Activated CD8-positive, alpha-beta memory T cell treated with anti-CD3 and anti-CD28 coated beads, Interleukin-2, amount 50 U/mL, for 4 hours (primary cell): ENCODE results near the gene UQCRC2.
"Not testable (repeated sequence)": the region's sequence is repeated elsewhere in the genome, so short reads cannot be mapped to it uniquely, and the experiment has no call there.

Experiments used
- DNase-seq: peaks from one replicate; pipeline ENCODE4 v3.0.0-alpha.2; 2020

Gene UQCRC2

DNA sequence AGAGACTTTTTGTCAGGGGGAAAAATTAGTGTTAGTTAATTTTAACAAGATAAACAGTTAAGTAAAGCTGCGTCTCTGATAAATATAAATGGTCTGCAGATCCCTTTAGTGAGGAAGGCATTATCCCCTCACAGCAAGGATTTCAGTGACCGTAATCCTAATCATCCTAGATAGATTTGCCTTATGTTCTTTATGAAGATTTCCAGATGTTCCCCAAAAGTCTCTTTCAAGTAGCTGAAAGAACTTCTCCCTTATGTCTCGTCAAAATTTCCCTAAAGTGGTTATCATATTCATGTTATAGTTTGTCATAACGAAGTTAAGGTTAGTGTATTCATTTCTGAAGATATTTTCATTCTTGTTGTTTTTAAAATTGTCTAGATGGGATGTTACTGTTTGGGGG, 60.3 kb downstream of the UQCRC2 start:
- DNase-seq: no peak

DNA sequence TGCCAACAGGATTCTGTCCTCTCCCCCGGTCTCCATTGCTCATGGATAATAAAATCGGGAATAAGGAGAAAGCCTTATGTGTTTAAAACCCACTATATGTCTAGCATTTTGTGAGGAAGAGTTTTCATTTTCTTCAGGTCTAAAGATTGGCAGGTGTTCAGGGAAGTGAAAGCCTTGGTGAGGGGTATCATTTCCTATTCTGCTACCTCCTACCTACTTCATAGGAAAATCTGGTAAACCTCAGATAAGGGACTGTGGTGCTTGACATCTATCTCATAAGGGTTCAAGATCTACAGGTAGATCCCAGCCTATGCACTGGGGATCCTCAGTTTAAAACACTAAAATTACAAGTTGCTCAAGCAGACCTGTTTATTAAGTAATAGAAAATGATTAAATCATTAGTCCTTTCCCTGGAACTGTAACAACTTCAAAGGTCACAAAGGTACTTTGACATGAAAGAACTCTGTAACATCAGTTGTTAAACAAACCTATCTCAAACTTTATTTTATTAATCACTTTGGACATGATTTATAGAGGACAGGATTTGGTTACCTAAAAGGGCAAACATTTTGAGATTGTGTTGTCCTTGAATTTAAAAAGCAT, 61.2 kb downstream of the UQCRC2 start:
- DNase-seq: no peak

DNA sequence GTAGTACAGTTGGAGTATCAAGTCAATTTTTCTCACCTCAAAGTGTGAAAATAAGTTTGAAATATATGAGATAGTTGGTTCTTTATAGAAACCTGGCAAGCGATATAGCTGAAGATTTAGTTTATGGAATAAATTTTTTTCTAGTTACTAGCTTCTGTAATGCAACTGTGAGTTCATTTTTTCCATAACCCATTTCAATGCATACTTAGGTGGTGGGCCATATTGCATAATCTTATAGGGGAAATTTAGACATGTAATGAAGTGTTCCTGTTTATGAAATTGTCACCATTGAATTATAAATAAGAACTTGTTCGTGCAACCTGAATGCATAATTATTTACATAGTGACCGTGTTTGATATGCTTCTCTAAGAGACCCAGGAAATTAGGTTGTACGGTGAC, 63.8 kb downstream of the UQCRC2 start:
- DNase-seq: no peak

DNA sequence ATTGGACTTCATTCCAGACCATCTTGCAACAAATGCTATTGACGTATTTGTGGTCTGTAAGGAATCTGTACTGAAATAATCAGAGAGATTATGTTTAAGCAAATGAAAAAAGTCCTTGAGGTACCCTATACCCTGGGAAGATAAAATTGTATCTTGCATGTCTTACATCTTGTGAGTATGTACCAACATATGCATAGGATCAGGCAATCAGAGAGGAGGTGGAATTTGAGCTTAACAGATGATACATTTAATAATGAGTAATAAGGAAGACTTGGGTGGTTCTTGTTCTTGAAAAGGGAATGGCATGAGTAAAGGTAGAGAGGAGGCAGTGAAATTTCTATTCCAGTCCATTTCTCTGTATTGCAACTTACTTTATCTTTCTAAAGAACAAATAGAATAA, 65.4 kb downstream of the UQCRC2 start:
- no peak for DNase-seq

DNA sequence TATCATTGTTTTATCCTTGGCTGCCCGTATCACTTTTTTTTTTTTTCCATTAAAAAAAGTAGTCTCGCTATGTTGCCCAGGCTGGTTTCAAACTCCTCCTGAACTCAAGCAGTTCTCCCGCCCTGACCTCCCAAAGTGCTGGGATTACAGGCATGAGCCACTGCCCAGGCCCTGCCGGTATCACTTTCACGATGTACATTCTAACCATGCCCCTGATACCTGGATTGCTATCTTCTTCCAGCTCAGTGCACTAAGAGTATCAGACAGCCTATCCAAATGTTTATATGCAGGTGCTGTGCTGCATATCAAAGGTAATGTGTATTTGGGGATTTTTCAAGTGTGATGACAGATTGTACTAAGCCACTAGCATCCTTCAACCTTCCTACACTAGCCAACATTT, 69.0 kb downstream of the UQCRC2 start:
- DNase-seq: no peak

DNA sequence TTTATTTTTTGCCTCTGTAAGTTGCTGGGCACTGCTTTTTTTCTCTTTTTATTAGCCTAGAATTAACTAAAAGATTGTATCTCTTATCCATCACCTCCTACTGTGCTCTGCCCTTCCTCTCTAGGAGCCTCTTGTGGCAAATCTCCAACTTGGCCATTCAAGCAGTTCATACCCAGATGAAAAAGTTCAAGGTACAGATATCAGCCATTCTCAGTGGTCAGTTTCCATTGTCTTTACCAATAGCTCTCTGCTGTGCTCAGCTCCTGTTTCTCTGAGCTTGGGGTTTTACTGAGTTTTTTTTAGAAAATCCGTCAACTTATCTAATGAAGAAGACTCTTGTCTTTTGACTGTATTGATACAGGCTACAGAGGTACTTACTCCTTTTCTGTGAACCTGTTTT, 70.3 kb downstream of the UQCRC2 start:
- DNase-seq: no peak

DNA sequence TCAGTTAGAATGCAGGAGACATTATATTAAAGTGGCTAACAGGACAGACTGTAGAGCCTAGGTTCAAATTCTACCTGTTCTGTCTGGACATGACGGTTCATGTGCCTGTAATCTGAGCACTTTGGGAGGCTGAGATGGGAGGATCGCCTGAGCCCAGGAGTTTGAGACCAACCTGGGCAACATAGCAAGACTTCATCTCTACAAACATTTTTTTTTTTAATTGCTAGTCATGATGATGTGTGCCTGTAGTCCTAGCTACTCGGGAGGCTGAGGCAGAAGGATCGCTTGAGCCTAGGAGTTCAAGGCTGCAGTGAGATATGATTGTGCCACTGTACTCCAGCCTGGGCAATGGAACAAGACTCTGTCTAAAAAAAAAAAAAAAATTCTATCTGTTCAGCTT, 71.6 kb downstream of the UQCRC2 start:
- not testable (repeated sequence) for DNase-seq

DNA sequence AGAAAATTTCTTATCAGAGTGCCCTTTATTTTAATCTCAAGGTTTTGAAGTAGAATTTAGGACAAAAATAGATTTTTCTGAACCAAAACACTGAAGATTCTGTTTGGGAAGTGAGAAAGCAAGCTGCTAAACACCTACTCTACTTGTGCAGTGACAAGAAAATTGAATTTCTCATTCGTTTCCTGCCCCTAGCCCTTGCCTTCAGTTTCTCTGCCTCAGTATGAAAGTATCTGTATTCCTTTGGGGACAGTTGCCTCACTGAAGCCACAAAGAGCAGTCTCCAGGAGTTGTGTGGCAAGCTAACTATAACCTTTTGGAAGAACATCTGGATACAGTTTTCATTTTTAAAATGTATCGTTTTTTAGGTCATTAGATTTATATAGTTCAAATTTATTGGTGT, 74.5 kb downstream of the UQCRC2 start:
- no peak for DNase-seq

DNA sequence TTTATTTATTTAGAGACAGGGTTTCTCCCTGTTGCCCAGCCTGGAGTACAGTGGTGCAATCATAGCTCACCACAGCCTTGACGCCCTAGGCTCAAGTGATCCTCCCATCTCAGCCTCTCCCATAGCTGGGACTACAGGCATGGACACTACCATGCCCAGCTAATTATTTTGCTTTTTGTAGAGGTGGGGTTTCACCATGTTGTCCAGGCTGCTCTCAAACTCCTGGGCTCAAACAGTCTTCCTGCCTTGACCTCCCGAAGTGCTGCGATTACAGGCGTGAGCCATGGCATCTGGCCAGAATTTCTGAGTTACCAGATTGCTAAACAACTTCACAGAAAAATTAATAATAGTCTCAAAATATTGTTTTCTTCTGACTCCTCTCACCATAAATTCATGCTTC, 76.5 kb downstream of the UQCRC2 start:
- DNase-seq: no peak

DNA sequence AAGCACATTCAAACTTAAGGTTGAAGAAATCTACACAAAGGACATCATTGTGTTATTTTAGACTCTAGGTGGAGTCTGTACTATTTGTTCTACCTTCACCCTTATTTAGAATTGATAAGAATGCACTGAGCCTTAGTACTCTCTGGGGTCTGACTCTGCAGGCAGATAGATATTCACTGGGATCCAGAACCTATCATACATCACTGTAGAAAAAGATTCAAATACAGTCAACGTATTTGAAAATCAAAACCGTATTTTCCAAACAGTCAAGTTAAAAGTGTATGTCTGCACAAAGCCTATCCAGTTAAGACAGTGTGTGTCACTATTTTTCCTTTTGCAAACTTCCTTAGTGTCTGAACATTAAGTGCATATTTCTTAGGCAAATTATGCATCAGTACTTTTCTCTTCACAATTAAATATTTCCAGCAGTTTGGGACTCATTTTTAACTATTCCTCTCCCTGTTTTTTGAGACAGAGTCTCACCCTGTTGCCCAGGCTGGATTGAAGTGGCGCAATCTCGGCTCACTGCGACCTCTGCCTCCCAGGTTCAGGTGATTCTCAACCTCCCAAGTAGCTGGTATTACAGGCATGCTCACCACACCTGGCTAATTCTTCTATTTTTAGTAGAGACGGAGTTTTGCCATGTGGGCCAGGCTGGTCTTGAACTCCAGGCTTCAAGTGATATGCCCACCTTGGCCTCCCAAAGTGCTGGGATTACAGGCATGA, 77.1 kb downstream of the UQCRC2 start:
- DNase-seq: no peak

DNA sequence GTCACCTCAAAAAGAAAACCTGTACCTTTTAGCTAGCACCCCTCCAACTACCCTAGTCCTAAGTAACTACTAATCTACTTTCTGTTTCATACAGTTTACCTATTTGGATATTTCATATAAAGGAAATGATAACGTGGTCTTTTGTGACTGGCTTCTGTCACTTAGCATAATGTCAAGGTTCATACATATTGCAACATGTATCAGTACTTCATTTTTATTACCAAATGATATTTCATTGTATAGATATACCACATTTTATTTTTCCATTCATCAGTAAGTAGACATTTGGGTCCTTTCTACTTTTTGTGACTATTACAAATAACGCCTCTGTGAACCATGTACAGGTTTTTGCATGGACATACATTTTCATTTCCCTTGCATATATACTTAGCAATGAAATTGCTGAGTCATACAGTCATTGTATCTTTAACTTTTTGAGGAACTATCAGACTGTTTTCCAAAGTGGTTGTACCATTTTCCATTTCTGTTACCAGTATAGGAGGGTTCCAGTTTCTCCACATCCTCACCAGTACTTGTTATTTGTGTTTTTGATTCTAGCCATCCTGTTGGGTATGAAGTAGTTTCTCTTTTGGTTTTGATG, 78.4 kb downstream of the UQCRC2 start:
- no peak for DNase-seq
